HFF-Myc (cell line): Measurements from ENCODE around the gene FNTB.

Experiments used
- DNase-seq: peaks from one replicate; pipeline ENCODE4 v3.0.0-alpha.2; 2011; ENCODE audit warnings: low read depth; ENCODE audit errors: extremely low read depth
- H3K4me3 ChIP-seq: replicated peaks from 2 replicates; pipeline ENCODE4 v1.5.1; 2011; ENCODE audit warnings: low read depth, mild to moderate bottlenecking, control low read depth, low read length
- TF ChIP-seq, protein P1 (sequence below): IDR thresholded peaks from 2 replicates; pipeline ENCODE4 v1.5.1; 2012; ENCODE audit warnings: mild to moderate bottlenecking, low read depth, low read length, control low read depth; ENCODE audit errors: missing control alignments

FNTB gene

DNA sequence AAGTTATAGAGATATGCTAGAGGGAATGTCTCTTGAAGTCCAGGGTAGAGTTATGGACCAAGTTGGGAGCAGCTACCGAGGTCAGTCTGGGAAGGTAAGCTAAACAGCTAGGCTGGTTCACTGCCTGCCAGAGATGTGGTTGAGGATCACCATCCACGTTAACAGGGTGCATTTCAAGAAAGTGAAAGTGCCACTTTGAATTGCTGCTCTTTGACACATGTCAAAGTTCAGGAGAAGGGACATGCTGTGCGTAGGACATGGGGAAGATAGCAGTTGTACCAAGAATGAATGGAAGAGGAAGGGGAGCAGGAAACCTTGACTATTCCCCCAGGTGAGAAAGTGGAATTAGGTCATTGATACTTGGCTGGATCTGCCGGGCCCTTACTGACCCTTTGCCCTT is 66.1 kb downstream of the FNTB start:
- no peak overlapping the region for H3K4me3 ChIP-seq
- TF ChIP-seq, protein P1, sequence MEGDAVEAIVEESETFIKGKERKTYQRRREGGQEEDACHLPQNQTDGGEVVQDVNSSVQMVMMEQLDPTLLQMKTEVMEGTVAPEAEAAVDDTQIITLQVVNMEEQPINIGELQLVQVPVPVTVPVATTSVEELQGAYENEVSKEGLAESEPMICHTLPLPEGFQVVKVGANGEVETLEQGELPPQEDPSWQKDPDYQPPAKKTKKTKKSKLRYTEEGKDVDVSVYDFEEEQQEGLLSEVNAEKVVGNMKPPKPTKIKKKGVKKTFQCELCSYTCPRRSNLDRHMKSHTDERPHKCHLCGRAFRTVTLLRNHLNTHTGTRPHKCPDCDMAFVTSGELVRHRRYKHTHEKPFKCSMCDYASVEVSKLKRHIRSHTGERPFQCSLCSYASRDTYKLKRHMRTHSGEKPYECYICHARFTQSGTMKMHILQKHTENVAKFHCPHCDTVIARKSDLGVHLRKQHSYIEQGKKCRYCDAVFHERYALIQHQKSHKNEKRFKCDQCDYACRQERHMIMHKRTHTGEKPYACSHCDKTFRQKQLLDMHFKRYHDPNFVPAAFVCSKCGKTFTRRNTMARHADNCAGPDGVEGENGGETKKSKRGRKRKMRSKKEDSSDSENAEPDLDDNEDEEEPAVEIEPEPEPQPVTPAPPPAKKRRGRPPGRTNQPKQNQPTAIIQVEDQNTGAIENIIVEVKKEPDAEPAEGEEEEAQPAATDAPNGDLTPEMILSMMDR, result no peak
- DNase-seq, result no peak

DNA sequence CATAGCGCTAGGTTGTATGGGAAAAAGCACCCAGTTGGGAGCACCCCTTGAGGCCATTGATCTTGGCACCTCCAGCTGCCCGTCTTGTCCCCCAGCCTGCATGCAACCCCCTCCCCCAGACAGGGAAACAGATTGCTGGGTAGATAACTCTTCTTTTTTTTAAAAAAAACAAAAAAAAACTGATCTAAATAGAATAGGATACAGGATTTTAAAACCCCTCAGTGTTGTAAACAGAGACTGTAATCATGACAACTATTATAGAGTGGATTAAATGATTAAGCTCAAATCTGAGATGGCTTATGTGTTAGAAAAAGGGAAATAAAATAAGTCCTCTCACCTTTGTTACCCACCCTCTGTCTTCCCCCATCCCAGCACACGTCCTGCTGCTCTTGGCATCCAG is 66.8 kb downstream of the FNTB start:
- no peak overlapping the region for H3K4me3 ChIP-seq
- DNase-seq, result no peak
- TF ChIP-seq, protein P1, result no peak

DNA sequence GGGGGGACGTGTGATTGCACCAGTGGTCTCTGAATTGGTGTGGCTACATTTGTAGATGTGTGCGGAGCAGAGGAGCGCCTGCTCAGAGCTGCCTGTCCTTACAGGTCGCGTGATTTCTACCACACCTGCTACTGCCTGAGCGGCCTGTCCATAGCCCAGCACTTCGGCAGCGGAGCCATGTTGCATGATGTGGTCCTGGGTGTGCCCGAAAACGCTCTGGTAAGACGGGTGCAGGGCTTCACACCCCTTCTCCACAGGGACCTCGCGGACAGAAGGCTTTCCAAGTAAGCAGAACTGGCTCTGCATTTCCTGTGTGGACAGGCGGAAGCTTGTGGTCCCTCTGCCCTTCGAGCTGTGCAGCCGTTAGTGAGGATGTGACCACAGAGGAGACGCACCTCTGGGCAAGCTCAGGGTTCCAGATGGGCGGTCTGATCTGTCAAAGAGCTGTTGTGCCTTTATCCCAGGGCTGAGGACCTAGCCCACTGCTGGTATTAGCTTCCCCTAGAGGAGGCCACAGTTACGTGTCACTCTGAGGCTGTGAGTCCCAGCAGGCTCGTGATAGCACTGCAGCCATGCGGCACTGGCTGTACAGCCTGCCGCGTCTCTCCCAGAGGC is 67.9 kb downstream of the FNTB start:
- no peak for DNase-seq
- H3K4me3 ChIP-seq, result no peak overlapping the region

DNA sequence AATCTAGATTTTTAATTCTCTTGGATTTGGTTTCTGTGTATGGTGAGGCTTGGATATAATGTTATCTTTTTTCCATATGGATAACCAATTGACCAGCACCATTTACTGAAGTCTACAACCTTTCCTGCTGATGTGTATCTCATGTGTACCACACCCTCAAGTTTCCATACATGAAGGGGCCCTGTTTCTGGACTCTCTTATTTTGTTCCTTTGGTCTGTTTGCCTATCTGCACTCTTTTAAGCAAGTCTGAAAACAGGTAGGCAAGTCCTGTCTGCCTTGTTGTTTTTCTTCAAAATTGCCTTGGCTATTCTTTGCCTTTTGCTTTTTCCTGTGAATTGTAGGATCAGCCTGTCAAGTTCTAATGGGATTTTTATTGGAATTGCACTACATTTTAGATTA is 71.0 kb downstream of the FNTB start:
- TF ChIP-seq, protein P1, result no peak
- no peak for DNase-seq
- H3K4me3 ChIP-seq, result no peak overlapping the region

More for the DNA sequence above, 67.9 kb downstream of the FNTB start:
- TF ChIP-seq, protein P1, result no peak

DNA sequence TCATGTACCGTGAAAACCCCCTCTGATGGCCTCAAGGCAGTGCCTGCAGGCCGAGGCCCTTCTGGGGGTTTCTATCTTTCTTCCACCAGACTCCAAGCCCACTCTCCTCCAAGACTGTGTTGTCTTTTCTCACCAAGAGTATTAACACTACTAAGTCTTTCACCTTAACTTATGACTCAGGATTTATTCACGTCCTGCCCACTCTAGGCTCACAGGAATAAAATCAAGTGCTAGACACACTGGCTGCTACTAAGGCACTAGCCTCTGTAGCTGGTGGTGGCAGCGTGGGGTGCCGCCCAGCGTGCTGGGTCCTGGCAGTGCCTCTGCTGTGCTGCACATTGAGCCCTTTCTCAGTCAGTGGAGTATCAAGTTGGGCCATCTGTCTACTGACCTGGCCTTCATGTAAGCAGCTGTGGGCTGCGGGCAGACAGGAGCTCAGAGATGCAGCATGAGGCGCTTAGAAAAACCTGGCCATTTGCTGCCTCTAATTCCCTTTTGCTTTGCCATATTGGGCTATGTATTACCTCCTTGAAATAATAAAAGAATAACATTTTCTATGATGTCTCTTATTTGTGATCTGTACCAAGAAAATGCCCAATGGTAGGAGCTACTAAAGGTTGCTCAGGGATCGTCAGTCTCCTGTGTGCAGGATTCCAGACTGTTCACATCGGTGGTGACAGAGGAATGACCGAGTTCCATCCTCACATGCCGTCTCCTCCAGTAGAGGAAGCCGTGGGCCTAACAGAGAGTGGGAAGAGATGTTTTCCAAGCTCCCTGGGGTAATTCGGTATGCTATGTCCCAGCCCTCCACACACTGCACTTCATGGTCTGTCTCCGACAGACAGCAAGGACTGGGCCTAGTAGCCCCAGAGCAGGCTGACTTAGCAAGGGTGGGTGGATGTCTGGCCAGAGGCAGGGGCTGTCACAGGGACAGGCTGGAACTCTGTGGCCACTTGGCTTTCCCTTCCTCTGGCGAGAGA is 75.7 kb downstream of the FNTB start:
- TF ChIP-seq, protein P1, result no peak
- no peak for DNase-seq
- H3K4me3 ChIP-seq, result no peak overlapping the region

DNA sequence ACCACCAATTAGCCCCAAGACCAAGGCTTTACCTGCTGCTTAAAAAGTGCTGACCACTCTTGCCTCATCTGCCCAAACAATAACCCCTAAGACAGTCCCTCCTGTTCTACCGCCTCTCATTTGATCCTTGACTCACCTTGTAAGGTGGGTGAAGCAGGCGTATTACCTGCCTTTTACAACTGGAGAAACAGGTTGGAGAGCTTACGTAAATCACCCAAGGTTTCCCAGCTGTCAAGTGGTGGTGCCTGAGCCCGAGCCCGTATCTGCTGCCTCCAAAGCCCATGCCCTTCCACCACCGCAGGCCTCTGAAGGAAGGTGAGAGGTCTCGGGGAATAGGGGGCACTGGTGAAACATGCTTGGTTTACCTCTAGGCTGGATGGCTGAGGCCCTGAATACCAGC is 79.0 kb downstream of the FNTB start:
- no peak overlapping the region for H3K4me3 ChIP-seq
- no peak for DNase-seq
- TF ChIP-seq, protein P1, result no peak
